CD4-positive, alpha-beta T cell treated with Interleukin-15 for 4 hours (primary cell): ENCODE results near the gene UGGT1.
"Not testable (repeated sequence)": the region's sequence is repeated elsewhere in the genome, so short reads cannot be mapped to it uniquely, and the experiment has no call there.

Source experiments
- DNase-seq: peaks from one replicate; pipeline ENCODE4 v3.0.0-alpha.2; 2020; ENCODE audit warnings: low spot score

Gene UGGT1

GRCh38 chr2:128115921-128116623 lies 25.1 kb downstream of the UGGT1 start:
- no peak for DNase-seq

GRCh38 chr2:128134573-128134972 lies 43.6 kb downstream of the UGGT1 start:
- no peak for DNase-seq

- no peak for DNase-seq
Observed at GRCh38 chr2:128137094-128137616, 46.2 kb downstream of the UGGT1 start.

- no peak for DNase-seq
Observed at GRCh38 chr2:128139624-128140023, 48.6 kb downstream of the UGGT1 start.

GRCh38 chr2:128145651-128146050 lies 54.7 kb downstream of the UGGT1 start:
- DNase-seq, result no peak

- no peak for DNase-seq
Observed at GRCh38 chr2:128153786-128154185, 62.8 kb downstream of the UGGT1 start.

GRCh38 chr2:128154225-128154624 lies 63.2 kb downstream of the UGGT1 start:
- no peak for DNase-seq

- no peak for DNase-seq
Observed at GRCh38 chr2:128155970-128156369, 65.0 kb downstream of the UGGT1 start.

GRCh38 chr2:128156812-128157211 lies 65.8 kb downstream of the UGGT1 start:
- no peak for DNase-seq

- DNase-seq, result no peak
Observed at GRCh38 chr2:128157644-128158043, 66.6 kb downstream of the UGGT1 start.

GRCh38 chr2:128158176-128158575 lies 67.2 kb downstream of the UGGT1 start:
- no peak for DNase-seq

- DNase-seq, result no peak
Observed at GRCh38 chr2:128159437-128159836, 68.4 kb downstream of the UGGT1 start.

GRCh38 chr2:128160616-128161275 lies 69.7 kb downstream of the UGGT1 start:
- no peak for DNase-seq

GRCh38 chr2:128162266-128162665 lies 71.3 kb downstream of the UGGT1 start:
- no peak for DNase-seq

- DNase-seq, result no peak
Observed at GRCh38 chr2:128164311-128164710, 73.3 kb downstream of the UGGT1 start.

GRCh38 chr2:128166746-128167353 lies 75.8 kb downstream of the UGGT1 start:
- DNase-seq, result no peak

GRCh38 chr2:128169094-128169493 lies 78.1 kb downstream of the UGGT1 start:
- no peak for DNase-seq

- no peak for DNase-seq
Observed at GRCh38 chr2:128169497-128169896, 78.5 kb downstream of the UGGT1 start.

- no peak for DNase-seq
Observed at GRCh38 chr2:128169933-128170709, 79.1 kb downstream of the UGGT1 start.

GRCh38 chr2:128170776-128171175 lies 79.8 kb downstream of the UGGT1 start:
- no peak for DNase-seq

GRCh38 chr2:128172191-128172590 lies 81.2 kb downstream of the UGGT1 start:
- DNase-seq, result no peak

GRCh38 chr2:128174067-128174466 lies 83.1 kb downstream of the UGGT1 start:
- not testable (repeated sequence) for DNase-seq
